Esophagus squamous epithelium (tissue), 4 donors: Measurements from ENCODE around the gene RASA3.

ENCODE experiments used
- POLR2A ChIP-seq, 4 donors: fragments of 450-650 bp; IDR thresholded peaks; one replicate each; pipeline ENCODE4 v1.6.1; 2017; ENCODE audit warnings: antibody characterized with exemption in 4 of 4, mild to moderate bottlenecking in 4 of 4, moderate library complexity in 3 of 4
- TF ChIP-seq, protein P1 (sequence below), 6 experiments: fragments of 450-650 bp in 4 of 6; fragments of 200-600 bp in 2 of 6; sonication (generic) in 2 of 6; IDR thresholded peaks; one replicate each; pipeline ENCODE4 v1.5.1; 2016 to 2019; ENCODE audit warnings: antibody characterized with exemption in 6 of 6, mild to moderate bottlenecking in 4 of 6, moderate library complexity in 4 of 6

DNA sequence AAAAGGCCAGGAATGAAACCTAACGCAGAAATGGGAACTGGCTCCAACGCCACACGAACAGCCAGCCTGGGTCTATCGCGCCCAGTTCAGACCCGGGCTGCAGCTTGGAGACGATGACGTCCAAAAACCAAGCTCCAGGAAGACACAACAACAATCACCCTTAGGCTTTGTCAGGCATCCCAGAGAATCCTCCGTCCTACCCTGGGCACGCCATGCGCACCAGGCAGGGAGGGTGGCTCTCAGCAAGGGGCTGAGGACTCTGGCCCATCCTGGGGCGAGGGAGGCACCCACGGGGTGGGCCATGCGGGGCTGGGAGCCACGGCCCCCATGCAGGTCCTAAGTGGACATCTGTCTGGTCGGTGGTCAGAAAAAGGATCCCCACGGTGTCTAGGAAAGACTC, 9.0 kb downstream of the RASA3 start:
- TF ChIP-seq, protein P1, sequence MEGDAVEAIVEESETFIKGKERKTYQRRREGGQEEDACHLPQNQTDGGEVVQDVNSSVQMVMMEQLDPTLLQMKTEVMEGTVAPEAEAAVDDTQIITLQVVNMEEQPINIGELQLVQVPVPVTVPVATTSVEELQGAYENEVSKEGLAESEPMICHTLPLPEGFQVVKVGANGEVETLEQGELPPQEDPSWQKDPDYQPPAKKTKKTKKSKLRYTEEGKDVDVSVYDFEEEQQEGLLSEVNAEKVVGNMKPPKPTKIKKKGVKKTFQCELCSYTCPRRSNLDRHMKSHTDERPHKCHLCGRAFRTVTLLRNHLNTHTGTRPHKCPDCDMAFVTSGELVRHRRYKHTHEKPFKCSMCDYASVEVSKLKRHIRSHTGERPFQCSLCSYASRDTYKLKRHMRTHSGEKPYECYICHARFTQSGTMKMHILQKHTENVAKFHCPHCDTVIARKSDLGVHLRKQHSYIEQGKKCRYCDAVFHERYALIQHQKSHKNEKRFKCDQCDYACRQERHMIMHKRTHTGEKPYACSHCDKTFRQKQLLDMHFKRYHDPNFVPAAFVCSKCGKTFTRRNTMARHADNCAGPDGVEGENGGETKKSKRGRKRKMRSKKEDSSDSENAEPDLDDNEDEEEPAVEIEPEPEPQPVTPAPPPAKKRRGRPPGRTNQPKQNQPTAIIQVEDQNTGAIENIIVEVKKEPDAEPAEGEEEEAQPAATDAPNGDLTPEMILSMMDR (IDR thresholded peaks at IDR 0.05), result no peak
- TF ChIP-seq POLR2A (IDR thresholded peaks at IDR 0.05), result no peak
